Body of pancreas (tissue), 4 donors: ENCODE measurements around the gene CLSTN2.

Source experiments
- POLR2A ChIP-seq, 3 donors: fragments of 450-650 bp; IDR thresholded peaks; one replicate each; pipeline ENCODE4 v1.6.1; 2016; ENCODE audit warnings: antibody characterized with exemption in 3 of 3, mild to moderate bottlenecking in 2 of 3
- TF ChIP-seq, protein P1 (sequence below), 7 experiments: fragments of 450-650 bp in 4 of 7; fragments of 200-600 bp in 3 of 7; sonication (generic) in 3 of 7; IDR thresholded peaks; one replicate each; pipeline ENCODE4 v1.5.1; 2016 to 2019; ENCODE audit warnings: antibody characterized with exemption in 7 of 7

DNA sequence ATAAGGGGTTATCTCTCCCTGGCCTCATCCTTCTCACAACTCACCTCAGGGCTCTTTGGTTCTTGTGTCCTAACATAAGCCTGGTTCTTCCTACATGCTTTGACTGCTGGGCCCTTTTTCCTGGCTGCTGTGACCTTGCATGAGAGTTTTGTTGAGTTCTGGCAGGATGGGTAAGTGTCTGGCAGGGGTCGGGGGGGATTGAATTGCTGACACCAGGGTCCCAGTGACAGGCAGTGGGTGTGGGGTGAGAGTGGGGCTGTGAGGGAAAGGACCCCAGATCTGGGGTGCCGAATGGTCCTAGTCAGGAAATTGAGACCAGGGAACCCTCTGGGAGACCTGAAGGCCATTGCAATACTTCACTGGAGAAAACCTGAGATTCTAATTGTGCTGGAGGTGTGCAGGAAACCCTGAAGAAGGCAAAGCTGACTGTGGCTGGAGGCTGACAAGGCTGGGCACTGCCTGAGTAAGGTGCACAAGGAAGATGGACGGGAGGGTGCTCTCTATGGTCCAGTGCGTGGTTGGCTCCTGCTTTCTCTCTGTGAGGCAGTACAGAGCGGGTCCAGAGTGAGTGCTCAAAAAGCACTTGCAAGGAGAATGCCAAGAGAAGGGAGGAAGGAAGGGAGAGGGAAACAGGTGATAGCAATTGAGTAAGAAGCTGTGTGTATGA, 76.8 kb downstream of the CLSTN2 start:
- TF ChIP-seq POLR2A (IDR thresholded peaks at IDR 0.05), result no peak
- TF ChIP-seq, protein P1, sequence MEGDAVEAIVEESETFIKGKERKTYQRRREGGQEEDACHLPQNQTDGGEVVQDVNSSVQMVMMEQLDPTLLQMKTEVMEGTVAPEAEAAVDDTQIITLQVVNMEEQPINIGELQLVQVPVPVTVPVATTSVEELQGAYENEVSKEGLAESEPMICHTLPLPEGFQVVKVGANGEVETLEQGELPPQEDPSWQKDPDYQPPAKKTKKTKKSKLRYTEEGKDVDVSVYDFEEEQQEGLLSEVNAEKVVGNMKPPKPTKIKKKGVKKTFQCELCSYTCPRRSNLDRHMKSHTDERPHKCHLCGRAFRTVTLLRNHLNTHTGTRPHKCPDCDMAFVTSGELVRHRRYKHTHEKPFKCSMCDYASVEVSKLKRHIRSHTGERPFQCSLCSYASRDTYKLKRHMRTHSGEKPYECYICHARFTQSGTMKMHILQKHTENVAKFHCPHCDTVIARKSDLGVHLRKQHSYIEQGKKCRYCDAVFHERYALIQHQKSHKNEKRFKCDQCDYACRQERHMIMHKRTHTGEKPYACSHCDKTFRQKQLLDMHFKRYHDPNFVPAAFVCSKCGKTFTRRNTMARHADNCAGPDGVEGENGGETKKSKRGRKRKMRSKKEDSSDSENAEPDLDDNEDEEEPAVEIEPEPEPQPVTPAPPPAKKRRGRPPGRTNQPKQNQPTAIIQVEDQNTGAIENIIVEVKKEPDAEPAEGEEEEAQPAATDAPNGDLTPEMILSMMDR (IDR thresholded peaks at IDR 0.05), result no peak
